ENCODE data around the gene RAPGEF4.
A peak's percentile ranks its signal among the peaks of the same experiment; 100 is the strongest.

RAPGEF4 gene

GRCh38 chr2:172833898-172834297 lies 98.3 kb downstream of the RAPGEF4 start:
- no peak for DNase-seq

GRCh38 chr2:172834881-172835280 lies 99.2 kb downstream of the RAPGEF4 start:
- peak; percentile 94 for DNase-seq

GRCh38 chr2:172836347-172836821 lies 100.7 kb downstream of the RAPGEF4 start:
- peak; percentile 98 for DNase-seq

- no peak for DNase-seq
Measured at GRCh38 chr2:172836827-172837226, 101.2 kb downstream of the RAPGEF4 start.

GRCh38 chr2:172839446-172839845 lies 103.8 kb downstream of the RAPGEF4 start:
- DNase-seq = no peak

- no peak for DNase-seq
Measured at GRCh38 chr2:172842511-172843265, 107.0 kb downstream of the RAPGEF4 start.

GRCh38 chr2:172843266-172843582 lies 107.6 kb downstream of the RAPGEF4 start:
- DNase-seq = no peak

- peak; percentile 38 for DNase-seq
Measured at GRCh38 chr2:172843902-172844715, 108.5 kb downstream of the RAPGEF4 start.

GRCh38 chr2:172845028-172845630 lies 109.5 kb downstream of the RAPGEF4 start:
- DNase-seq = no peak

GRCh38 chr2:172846551-172846950 lies 110.9 kb downstream of the RAPGEF4 start:
- DNase-seq = no peak

- DNase-seq = no peak
Measured at GRCh38 chr2:172847188-172847587, 111.5 kb downstream of the RAPGEF4 start.

GRCh38 chr2:172848519-172848918 lies 112.9 kb downstream of the RAPGEF4 start:
- DNase-seq = peak; percentile 40

GRCh38 chr2:172849519-172850217 lies 114.0 kb downstream of the RAPGEF4 start:
- DNase-seq = no peak

GRCh38 chr2:172855588-172855987 lies 119.9 kb downstream of the RAPGEF4 start:
- no peak for DNase-seq

- no peak for DNase-seq
Measured at GRCh38 chr2:172856606-172857005, 121.0 kb downstream of the RAPGEF4 start.

GRCh38 chr2:172858473-172858745 lies 122.8 kb downstream of the RAPGEF4 start:
- DNase-seq = no peak

- no peak for DNase-seq
Measured at GRCh38 chr2:172859581-172860335, 124.1 kb downstream of the RAPGEF4 start.

GRCh38 chr2:172860336-172860707 lies 124.7 kb downstream of the RAPGEF4 start:
- no peak for DNase-seq

- DNase-seq = no peak
Measured at GRCh38 chr2:172861098-172861497, 125.5 kb downstream of the RAPGEF4 start.

- DNase-seq = no peak
Measured at GRCh38 chr2:172861656-172862476, 126.2 kb downstream of the RAPGEF4 start.

GRCh38 chr2:172863341-172863740 lies 127.7 kb downstream of the RAPGEF4 start:
- DNase-seq = no peak

- peak; percentile 57 for DNase-seq
Measured at GRCh38 chr2:172864182-172864581, 128.5 kb downstream of the RAPGEF4 start.
